ENCODE measurements around the gene HES6. TPM values are rescaled to one million over a fixed set of nuclear protein-coding genes. Genes with fewer than 3 reads are reported as not detected.

Gene HES6
- total RNA-seq = 1.6 and 3.6 TPM in 2 replicates

DNA sequence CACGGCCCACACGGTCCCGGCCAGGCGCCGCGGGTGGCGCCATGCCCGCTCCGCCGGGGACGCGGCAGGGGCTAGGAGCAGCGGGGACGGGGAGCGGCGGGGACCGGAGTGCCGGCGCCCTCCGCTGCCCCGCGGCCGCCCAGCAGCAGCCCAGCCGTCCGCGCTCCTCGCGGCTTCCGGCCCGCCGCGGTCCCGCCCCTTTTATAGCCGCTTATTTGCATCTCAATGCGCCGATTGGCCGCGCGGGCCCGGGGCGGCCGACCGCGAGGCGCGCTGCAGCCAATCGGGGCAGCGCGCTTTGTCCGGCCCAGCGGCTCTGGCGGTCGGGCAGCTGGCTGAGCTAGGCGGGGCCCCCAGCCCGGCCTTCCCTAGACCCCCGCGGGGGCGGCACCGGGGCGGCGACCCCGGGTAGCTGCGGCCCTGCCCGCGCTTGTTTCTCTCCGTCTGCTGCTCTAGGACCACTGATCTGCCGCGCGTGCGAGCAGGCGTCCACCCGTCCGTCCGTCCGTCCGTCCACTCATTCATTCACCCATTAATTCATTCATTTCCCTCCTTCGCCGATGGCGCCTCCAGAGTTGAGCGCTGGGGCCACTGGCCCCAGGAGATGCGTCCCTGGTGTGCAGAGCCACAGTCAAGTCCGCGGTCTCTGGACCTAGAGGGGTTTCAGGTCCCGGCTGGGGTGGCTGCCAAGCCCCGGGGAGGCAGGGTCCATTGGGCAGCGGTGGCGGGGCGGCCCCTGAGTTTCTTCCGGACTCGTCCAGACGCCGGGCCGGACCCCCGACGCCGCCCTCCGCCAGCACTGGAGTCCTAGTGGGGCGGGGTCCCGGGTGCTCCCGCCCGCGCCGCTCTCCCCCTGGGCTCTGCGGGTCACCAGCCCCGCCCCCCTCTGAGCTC is at the start of gene HES6:
TSS of gene HES6 (minus strand) at position 176 of the 894 bp plus-strand sequence. CDS start at position 43, 133 bp downstream.

DNA sequence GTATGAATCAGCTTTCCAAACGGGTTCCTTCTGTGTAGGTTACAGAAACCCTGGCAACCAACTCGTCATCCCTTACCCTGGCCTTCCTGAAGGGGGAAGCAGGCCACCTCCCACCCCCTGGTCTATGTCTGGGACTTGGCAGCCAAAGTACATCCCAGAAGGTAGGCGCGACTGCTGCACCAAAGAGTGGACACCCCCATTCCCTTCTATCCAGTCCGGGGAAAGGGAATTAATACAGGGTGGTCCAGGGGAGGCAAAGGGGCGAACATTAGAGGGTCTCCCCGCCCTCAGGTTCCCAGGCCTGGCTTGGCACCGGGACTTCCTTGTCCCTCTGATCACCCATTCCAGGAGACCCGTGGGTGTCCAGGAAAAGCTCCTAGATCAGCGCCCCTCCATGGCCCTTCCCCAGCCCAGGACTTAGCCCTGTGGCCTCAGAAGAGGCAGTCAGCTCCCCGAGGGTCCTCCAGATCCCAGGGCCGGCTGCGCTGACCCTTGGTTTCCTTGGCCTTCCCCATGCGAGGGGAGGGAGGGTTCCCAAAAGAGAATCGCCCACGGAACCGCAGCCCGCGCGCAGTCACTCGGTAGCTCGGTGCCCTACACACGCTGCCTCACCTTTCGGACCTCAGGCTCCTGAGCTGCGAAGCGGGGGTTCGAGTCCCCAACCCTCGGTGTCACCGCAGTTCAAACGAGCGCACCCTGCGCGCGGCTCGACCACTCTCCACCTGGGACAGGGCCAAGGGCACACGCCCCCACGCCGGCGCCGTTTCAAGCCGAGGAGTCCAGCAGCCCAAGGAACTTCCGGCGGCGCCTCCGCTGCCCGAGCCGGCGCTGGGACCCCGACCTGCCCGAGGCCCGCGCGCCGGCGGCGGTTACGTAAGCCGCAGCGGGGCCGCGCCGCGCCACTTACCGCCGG is 48.2 kb upstream of the HES6 start, which contains the start of gene PER2:
TSS of gene PER2 (minus strand) at position 874 of the 913 bp plus-strand sequence. CDS start 10,674 bp downstream, outside the sequence.

GRCh38 chr2:238203094-238203972 is 36.5 kb downstream of the HES6 start, which contains the start of gene ILKAP:
TSS of gene ILKAP (minus strand) at chr2:238203695. CDS start at chr2:238203553, 142 bp downstream.

Other genes starting within 250 kb of the HES6 start
- 8.0 and 9.9 TPM in 2 replicates for gene SCLY, start 179.0 kb downstream of the HES6 start, total RNA-seq
- gene ESPNL, start 139.7 kb downstream of the HES6 start, total RNA-seq = 1.8 and 5.0 TPM in 2 replicates
- 0.12 and 1.3 TPM in 2 replicates for gene KLHL30, start 101.4 kb downstream of the HES6 start, total RNA-seq
- gene ERFE, start 81.1 kb downstream of the HES6 start, total RNA-seq = 1.1 and 11.2 TPM in 2 replicates
- gene ILKAP, start 36.3 kb downstream of the HES6 start, total RNA-seq = 13.9 and 23.7 TPM in 2 replicates
- 0.68 and 3.0 TPM in 2 replicates for gene PER2, start 48.6 kb upstream of the HES6 start, total RNA-seq
- gene TRAF3IP1, start 80.5 kb upstream of the HES6 start, total RNA-seq = 7.6 and 12.4 TPM in 2 replicates
- 16.3 and 26.4 TPM in 2 replicates for gene ASB1, start 186.9 kb upstream of the HES6 start, total RNA-seq

Measured in pericardium fibroblast (primary cell).